Measurements from ENCODE around the gene ARHGEF39.

DNA sequence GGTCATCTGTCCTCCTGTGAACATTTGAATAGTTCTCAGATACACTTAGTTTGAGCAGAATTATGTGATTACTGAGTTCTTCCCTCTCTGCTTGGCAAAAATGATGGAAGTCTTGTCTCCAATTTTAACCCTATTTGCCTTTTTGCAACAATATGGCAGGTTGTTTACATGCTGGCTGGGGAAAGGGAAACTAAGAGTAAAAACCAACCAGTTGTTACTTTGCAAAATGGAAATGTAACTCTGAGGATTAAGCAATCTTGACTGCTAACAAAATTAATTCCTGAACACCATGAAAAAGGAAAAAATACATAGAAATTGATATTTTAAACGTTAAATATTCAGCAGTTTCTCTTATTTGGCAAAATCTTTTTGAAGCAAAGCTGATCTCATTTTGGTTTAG lies 25.4 kb downstream of the ARHGEF39 start:
- no peak for TF ChIP-seq POLR2A (IDR thresholded peaks at IDR 0.05)
- TF ChIP-seq, protein P1, sequence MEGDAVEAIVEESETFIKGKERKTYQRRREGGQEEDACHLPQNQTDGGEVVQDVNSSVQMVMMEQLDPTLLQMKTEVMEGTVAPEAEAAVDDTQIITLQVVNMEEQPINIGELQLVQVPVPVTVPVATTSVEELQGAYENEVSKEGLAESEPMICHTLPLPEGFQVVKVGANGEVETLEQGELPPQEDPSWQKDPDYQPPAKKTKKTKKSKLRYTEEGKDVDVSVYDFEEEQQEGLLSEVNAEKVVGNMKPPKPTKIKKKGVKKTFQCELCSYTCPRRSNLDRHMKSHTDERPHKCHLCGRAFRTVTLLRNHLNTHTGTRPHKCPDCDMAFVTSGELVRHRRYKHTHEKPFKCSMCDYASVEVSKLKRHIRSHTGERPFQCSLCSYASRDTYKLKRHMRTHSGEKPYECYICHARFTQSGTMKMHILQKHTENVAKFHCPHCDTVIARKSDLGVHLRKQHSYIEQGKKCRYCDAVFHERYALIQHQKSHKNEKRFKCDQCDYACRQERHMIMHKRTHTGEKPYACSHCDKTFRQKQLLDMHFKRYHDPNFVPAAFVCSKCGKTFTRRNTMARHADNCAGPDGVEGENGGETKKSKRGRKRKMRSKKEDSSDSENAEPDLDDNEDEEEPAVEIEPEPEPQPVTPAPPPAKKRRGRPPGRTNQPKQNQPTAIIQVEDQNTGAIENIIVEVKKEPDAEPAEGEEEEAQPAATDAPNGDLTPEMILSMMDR (IDR thresholded peaks at IDR 0.05): no peak
